GM12865 (cell line): ENCODE results near the gene DPYSL5.
A peak's percentile ranks its signal among the peaks of the same experiment; 100 is the strongest.

Experiments used
- DNase-seq: peaks from one replicate; pipeline ENCODE4 v3.0.0; 2010; ENCODE audit warnings: low read depth
- H3K4me3 ChIP-seq: 2 replicates; pipeline ENCODE4 v1.5.1; 2011; ENCODE audit warnings: mild to moderate bottlenecking, low read depth, low read length, control low read depth
- CTCF ChIP-seq: IDR thresholded peaks from 2 replicates; pipeline ENCODE4 v1.5.1; 2011; ENCODE audit warnings: low read length, control low read depth, low read depth, inconsistent platforms; ENCODE audit not compliant: insufficient read depth; ENCODE audit errors: missing control alignments

Gene DPYSL5

DNA sequence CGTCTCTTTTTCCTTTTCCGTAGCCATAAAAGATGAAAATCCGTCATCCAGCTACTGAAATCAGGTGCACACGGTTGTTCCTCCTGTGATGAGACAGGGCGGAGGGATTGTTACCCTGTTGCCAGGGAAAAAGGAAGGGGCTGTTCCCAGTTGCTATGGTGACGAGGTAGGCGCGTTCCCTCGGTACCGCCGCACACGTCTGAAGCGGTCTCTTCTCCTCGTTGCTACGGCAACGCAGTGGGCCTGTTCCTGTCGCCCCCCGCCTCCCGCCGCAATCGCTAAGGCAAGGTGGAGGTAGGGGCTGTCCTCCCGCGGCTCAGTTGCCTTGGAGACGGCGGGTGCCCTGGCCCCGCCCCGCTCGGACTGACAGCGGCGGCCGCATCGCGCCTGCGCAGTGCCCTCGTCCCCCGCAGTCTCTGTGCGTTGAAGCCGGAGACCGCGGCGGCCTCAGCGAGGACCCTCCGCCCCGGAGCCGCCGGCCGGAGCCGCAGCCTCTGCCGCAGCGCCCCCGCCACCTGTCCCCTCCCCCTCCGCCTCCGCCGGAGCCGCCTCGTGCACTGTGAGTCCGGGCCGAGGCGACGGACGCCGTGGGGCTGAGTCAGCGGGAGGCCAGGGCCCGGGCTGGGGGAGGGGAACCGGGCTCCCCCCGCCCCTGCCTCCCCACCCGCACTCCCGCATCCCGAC lies 122.5 kb downstream of the DPYSL5 start, which contains the start of gene MAPRE3:
Gene MAPRE3 (plus strand): TSS at position 394 of the 684 bp plus-strand sequence. CDS start 51,582 bp downstream, outside the sequence.
- TF ChIP-seq CTCF = no peak
- H3K4me3 ChIP-seq = peak within 1 kb of the TSS; percentile 69
- peak; percentile 76 for DNase-seq

DNA sequence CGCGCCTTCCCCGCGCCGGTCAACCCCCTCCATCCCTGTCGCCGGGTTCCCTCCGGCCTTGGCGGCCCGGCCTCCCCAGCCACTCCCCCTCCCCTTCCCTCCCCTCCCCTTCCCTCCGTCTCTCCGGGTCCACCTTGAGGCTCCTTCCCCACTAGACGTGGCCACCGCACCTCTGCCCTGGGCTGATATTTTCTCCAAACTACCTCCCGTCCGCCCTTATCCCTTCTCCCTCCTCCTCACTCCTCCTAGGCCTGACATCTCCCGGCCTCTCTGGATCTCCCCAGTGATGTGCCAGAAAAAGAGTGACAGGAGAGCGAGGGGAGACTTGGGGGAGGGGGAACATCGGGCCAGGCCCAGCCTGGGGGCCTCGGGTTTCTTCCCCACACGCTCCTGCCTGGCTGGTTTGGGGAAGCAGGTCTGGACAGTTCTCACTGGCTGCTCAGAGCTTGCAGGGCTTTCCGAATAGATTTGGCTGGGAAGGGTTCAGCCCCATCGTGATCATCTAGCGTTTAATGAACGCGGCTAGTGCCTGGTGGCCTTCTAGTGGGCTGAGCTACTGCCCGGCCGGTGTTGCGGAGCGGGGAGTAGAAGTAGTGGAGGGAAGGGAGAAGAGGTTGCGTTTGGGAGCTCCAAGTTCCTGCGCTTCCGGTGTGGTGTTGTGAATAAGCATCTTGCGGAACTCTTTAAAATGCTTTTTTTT lies 123.1 kb downstream of the DPYSL5 start:
- H3K4me3 ChIP-seq = peak overlapping the region; percentile 69
- DNase-seq = no peak
- no peak for TF ChIP-seq CTCF

DNA sequence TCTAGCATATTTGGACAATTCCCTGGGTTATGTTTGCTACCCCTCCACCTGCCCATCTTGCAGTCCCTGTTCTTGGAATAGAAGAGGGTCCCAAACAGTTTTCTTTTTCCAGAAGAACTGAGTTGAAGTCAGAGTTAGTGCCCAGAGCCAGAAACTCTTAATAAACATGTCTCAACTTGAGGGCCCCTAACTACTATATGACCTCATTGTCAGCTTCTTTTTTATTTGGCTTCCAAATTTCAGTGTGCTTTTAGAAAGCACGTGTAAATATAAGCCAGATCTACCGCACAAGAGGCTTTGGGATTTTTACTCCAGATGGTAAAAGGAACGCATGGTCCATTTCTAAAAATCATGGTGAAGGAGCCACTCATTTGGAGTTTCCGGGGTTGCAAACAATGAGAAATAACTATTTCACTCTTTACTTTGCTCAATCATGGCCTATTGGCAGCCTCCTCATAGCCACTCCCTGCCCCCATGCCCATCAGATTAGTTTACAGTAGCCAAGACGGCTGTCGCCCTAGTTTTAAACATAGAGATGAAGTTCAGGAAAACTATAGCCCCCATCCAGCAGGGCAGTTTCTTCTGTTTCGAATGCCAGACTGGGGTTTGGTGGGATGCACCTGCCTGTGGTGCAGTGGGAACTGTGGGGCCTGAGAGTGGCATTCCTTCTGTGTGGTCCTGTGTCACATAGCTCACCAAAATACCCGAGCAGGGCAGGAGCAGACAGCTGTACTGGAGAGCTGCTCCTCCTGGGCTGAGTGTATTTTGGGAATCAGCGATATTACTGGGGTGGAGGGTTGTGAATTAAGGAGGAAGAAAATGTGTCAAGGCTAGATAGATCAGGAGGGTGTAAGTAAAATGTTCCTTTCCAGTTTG lies 124.2 kb downstream of the DPYSL5 start:
- H3K4me3 ChIP-seq = no peak overlapping the region
- no peak for DNase-seq

DNA sequence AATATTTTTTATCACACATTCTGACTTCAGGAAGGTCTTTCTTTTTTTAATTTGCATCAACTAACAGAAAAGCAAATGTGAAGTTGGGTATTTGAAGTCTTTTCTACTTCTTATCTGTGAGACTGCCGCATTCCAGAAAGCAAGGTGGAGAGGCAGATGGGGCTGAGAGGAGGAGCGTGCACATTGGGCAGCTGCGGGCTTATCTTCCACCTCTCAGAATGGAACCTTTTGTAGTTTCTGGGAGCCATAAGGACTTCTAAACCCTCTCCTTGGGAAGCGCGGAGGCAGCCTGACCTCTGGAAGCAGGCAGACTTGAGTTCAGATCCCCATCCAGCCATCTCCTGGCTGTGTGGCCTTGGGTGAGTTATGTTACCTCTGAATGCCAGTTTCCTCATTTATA lies 126.4 kb downstream of the DPYSL5 start:
- no peak for DNase-seq
- H3K4me3 ChIP-seq = no peak overlapping the region
- no peak for TF ChIP-seq CTCF

More for the DNA sequence above, 124.2 kb downstream of the DPYSL5 start:
- TF ChIP-seq CTCF = no peak

DNA sequence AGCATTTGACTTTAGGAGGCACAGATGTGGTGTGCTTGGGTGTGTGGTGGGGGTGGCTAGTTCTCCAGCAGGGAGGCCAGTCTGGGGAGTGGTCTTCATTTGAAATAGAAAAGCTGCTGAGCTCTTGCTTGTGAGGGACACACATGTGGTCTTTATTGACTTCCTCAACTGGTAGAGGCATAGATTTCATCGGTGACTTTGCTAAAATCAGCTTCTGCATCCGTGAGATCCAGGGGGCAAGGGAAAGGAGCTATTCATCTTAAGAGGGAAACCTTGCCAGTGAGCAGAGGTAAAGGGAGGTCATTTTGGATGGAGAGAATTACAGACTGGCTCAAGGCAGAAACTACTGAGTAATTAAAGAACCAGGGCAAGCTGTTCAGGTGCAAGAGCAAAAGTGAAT lies 127.2 kb downstream of the DPYSL5 start:
- no peak overlapping the region for H3K4me3 ChIP-seq
- no peak for DNase-seq
- TF ChIP-seq CTCF = no peak

- H3K4me3 ChIP-seq = no peak overlapping the region
- no peak for DNase-seq
- no peak for TF ChIP-seq CTCF
Measured at GRCh38 chr2:26975656-26976055, 127.7 kb downstream of the DPYSL5 start.
